Trophoblast cell (in vitro differentiated cells and primary cell): Measurements from ENCODE around the gene SLC6A18.

Experiments used
- DNase-seq, 2 donors: peaks; one replicate each; pipeline ENCODE4 v3.0.0-alpha.2; 2016
- H2AFZ ChIP-seq: 2 replicates; pipeline ENCODE4 v1.6.1; 2013; ENCODE audit warnings: low read length, moderate library complexity, mild to moderate bottlenecking; ENCODE audit not compliant: insufficient read depth, poor library complexity
- H2AK5ac ChIP-seq: 2 replicates; pipeline ENCODE4 v1.6.1; 2013; ENCODE audit warnings: mild to moderate bottlenecking, low read length
- H2BK120ac ChIP-seq: 2 replicates; pipeline ENCODE4 v1.6.1; 2013; ENCODE audit warnings: low read length, mild to moderate bottlenecking, moderate library complexity; ENCODE audit not compliant: insufficient read depth, poor library complexity
- H2BK12ac ChIP-seq: 2 replicates; pipeline ENCODE4 v1.6.1; 2013; ENCODE audit warnings: mild to moderate bottlenecking, low read length, moderate library complexity
- H2BK5ac ChIP-seq: 2 replicates; pipeline ENCODE4 v1.6.1; 2013; ENCODE audit warnings: low read length, low read depth, moderate library complexity, mild to moderate bottlenecking; ENCODE audit not compliant: poor library complexity
- H3K14ac ChIP-seq: 2 replicates; pipeline ENCODE4 v1.6.1; 2013; ENCODE audit warnings: mild to moderate bottlenecking, low read length
- H3K18ac ChIP-seq: 2 replicates; pipeline ENCODE4 v1.6.1; 2013; ENCODE audit warnings: mild to moderate bottlenecking, low read length
- H3K23ac ChIP-seq: 2 replicates; pipeline ENCODE4 v1.6.1; 2013; ENCODE audit warnings: low read length
- H3K27ac ChIP-seq: 2 replicates; pipeline ENCODE4 v1.5.1; 2013; ENCODE audit warnings: low read depth, mild to moderate bottlenecking, inconsistent platforms, low read length, moderate library complexity
- H3K27me3 ChIP-seq: 2 replicates; pipeline ENCODE4 v1.6.1; 2013; ENCODE audit warnings: inconsistent platforms, mild to moderate bottlenecking, low read length, moderate library complexity; ENCODE audit not compliant: insufficient read depth
- H3K36me3 ChIP-seq, 2 experiments: 1 replicate in 1 of 2; 2 replicates in 1 of 2; pipeline ENCODE4 v1.6.1; 2013; ENCODE audit warnings: low read length in 2 of 2, mild to moderate bottlenecking in 2 of 2, moderate library complexity in 1 of 2; ENCODE audit not compliant: insufficient read depth in 2 of 2, control insufficient read depth in 1 of 2
- H3K4ac ChIP-seq: 2 replicates; pipeline ENCODE4 v1.6.1; 2013; ENCODE audit warnings: low read depth, mild to moderate bottlenecking, low read length, moderate library complexity
- H3K4me1 ChIP-seq, 2 experiments: 1 replicate in 1 of 2; 2 replicates in 1 of 2; pipeline ENCODE4 v1.6.1; 2013; ENCODE audit warnings: low read length in 2 of 2, mild to moderate bottlenecking in 2 of 2, moderate library complexity in 1 of 2; ENCODE audit not compliant: insufficient read depth in 2 of 2, control insufficient read depth in 1 of 2
- H3K4me2 ChIP-seq: 2 replicates; pipeline ENCODE4 v1.6.1; 2013; ENCODE audit warnings: inconsistent platforms, mild to moderate bottlenecking, low read length, moderate library complexity
- H3K4me3 ChIP-seq: 2 replicates; pipeline ENCODE4 v1.5.1; 2013; ENCODE audit warnings: mild to moderate bottlenecking, low read depth, low read length, inconsistent platforms
- H3K79me1 ChIP-seq: one replicate; pipeline ENCODE4 v1.6.1; 2013; ENCODE audit warnings: low read length
- H3K79me2 ChIP-seq: 2 replicates; pipeline ENCODE4 v1.6.1; 2013; ENCODE audit warnings: low read length, mild to moderate bottlenecking; ENCODE audit not compliant: control insufficient read depth, insufficient read depth, poor library complexity
- H3K9ac ChIP-seq: 2 replicates; pipeline ENCODE4 v1.6.1; 2013; ENCODE audit warnings: mild to moderate bottlenecking, low read length
- H3K9me3 ChIP-seq: 2 replicates; pipeline ENCODE4 v1.6.1; 2013; ENCODE audit warnings: low read depth, mild to moderate bottlenecking, control low read depth, inconsistent platforms, low read length; ENCODE audit not compliant: insufficient read depth
- H4K12ac ChIP-seq: 2 replicates; pipeline ENCODE4 v1.6.1; 2013; ENCODE audit warnings: low read depth, mild to moderate bottlenecking, low read length, moderate library complexity
- H4K8ac ChIP-seq: 2 replicates; pipeline ENCODE4 v1.6.1; 2013; ENCODE audit warnings: low read depth, mild to moderate bottlenecking, low read length, moderate library complexity
- H4K91ac ChIP-seq: one replicate; pipeline ENCODE4 v1.6.1; 2013; ENCODE audit warnings: low read depth, mild to moderate bottlenecking, low read length, moderate library complexity
- WGBS: extraction: QIAGEN DNeasy Blood & Tissue Kit; methylation state at CpG from one replicate; pipeline ENCODE4 v1.1.7; 2013; ENCODE audit warnings: missing lambda C conversion rate; ENCODE audit not compliant: insufficient read length, insufficient coverage; ENCODE audit errors: extremely low coverage; 5-methylcytosine and 5-hydroxymethylcytosine counted together

SLC6A18 gene

GRCh38 chr5:1211701-1212100 lies 13.5 kb upstream of the SLC6A18 start:
- Histone ChIP-seq H2BK12ac (no peak overlapping the region), H3K36me3 (no peaks in the 10 kb centered on the region), H3K27me3 (no peaks in the 10 kb centered on the region), H3K4ac (no peak overlapping the region), H3K79me2 (no peaks in the 10 kb centered on the region), H4K8ac (no peak overlapping the region), H4K91ac (no peak overlapping the region), H3K9me3 (peaks cover 18% of the 10 kb centered on the region), H3K4me1 (no peaks in the 10 kb centered on the region), H3K79me1 (no peaks in the 10 kb centered on the region), H3K9ac (no peak overlapping the region), H4K12ac (no peak overlapping the region), H2AFZ (no peak overlapping the region), H2AK5ac (no peak overlapping the region), H2BK5ac (no peak overlapping the region), H3K4me2 (no peak overlapping the region), H3K18ac (no peak overlapping the region), H3K27ac (no peak overlapping the region), H2BK120ac (no peak overlapping the region), H3K4me3 (peak overlapping the region; percentile 44), H3K14ac (no peak overlapping the region), H3K23ac (no peak overlapping the region)
- no peak for DNase-seq
- no CpG with 5 or more reads among the region's 9 CpGs for WGBS

GRCh38 chr5:1212271-1212670 lies 12.9 kb upstream of the SLC6A18 start:
- H3K79me1 ChIP-seq, result no peaks in the 10 kb centered on the region
- no peaks in the 10 kb centered on the region for H3K27me3 ChIP-seq
- no peak overlapping the region for H2BK5ac ChIP-seq
- DNase-seq, result no peak
- no peaks in the 10 kb centered on the region for H3K4me1 ChIP-seq
- no peak overlapping the region for H3K9ac ChIP-seq
- no peak overlapping the region for H4K12ac ChIP-seq
- no peak overlapping the region for H3K14ac ChIP-seq
- no peak overlapping the region for H3K27ac ChIP-seq
- H4K8ac ChIP-seq, result no peak overlapping the region
- H2BK120ac ChIP-seq, result no peak overlapping the region
- no CpG with 5 or more reads among the region's 20 CpGs for WGBS
- H2BK12ac ChIP-seq, result no peak overlapping the region
- no peak overlapping the region for H3K4me2 ChIP-seq
- no peak overlapping the region for H3K4me3 ChIP-seq
- no peak overlapping the region for H3K4ac ChIP-seq
- no peak overlapping the region for H3K18ac ChIP-seq
- no peak overlapping the region for H2AFZ ChIP-seq
- no peaks in the 10 kb centered on the region for H3K79me2 ChIP-seq
- H3K36me3 ChIP-seq, result no peaks in the 10 kb centered on the region
- H2AK5ac ChIP-seq, result no peak overlapping the region
- peaks cover 19% of the 10 kb centered on the region for H3K9me3 ChIP-seq
- H4K91ac ChIP-seq, result no peak overlapping the region
- H3K23ac ChIP-seq, result no peak overlapping the region

DNA sequence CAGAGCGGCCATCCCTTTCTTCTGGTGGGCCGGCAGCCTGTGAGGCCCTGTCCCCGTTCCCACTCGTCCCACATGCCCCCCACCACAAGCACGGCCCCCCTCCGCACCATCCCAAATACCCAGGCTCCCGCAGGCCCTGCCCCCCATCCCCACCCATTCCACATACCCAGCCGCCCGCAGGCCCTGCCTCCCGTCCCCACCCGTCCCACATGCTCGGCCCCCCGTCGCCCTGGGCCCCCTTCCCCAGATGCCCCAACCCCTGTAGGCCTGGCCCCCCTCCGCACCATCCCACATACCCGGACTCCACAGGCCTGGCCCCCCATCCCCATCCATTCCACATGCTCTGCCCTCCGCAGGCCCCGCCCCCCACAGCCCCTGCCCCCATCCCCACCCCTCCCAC lies 12.3 kb upstream of the SLC6A18 start:
- no peaks in the 10 kb centered on the region for H3K27me3 ChIP-seq
- H3K9ac ChIP-seq, result no peak overlapping the region
- no peak overlapping the region for H2BK12ac ChIP-seq
- no peak overlapping the region for H4K91ac ChIP-seq
- H2BK5ac ChIP-seq, result no peak overlapping the region
- no peak for DNase-seq
- H3K36me3 ChIP-seq, result no peaks in the 10 kb centered on the region
- no peak overlapping the region for H3K14ac ChIP-seq
- no peak overlapping the region for H3K4me3 ChIP-seq
- H3K23ac ChIP-seq, result no peak overlapping the region
- no CpG with 5 or more reads among the region's 18 CpGs for WGBS
- no peak overlapping the region for H4K12ac ChIP-seq
- peaks cover 19% of the 10 kb centered on the region for H3K9me3 ChIP-seq
- H2AFZ ChIP-seq, result no peak overlapping the region
- H3K79me2 ChIP-seq, result no peaks in the 10 kb centered on the region
- no peaks in the 10 kb centered on the region for H3K4me1 ChIP-seq
- no peak overlapping the region for H3K4me2 ChIP-seq
- no peak overlapping the region for H2BK120ac ChIP-seq
- H3K4ac ChIP-seq, result no peak overlapping the region
- H4K8ac ChIP-seq, result no peak overlapping the region
- H3K18ac ChIP-seq, result no peak overlapping the region
- no peaks in the 10 kb centered on the region for H3K79me1 ChIP-seq
- H3K27ac ChIP-seq, result no peak overlapping the region
- no peak overlapping the region for H2AK5ac ChIP-seq

DNA sequence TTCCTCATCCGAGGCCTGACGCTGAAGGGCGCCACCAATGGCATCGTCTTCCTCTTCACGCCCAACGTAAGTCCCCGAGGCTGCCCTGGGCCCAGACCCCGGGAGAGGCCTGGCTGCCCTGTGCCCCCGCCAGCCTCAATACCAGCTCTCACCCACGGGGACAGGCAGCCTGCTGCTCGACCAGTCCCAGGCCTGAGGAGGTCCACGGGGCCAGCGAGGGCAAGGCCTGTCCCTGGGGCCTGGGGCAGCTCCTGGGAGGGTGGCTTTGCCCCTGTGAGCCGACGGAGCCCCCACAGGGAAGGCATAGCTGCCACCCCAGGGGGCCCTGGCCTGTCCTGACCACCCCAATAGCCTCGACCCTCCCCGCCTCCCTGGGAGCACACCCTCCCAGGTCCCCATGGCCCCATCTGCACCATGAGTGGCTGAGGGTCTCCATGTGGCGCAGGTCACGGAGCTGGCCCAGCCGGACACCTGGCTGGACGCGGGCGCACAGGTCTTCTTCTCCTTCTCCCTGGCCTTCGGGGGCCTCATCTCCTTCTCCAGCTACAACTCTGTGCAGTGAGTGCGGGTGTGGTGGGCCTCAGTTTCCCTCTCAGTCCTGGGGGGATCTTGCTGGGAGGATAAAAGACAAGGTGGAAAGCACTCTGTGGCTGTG lies 11.5 kb upstream of the SLC6A18 start:
- no peaks in the 10 kb centered on the region for H3K4me1 ChIP-seq
- no peak for DNase-seq
- no peak overlapping the region for H4K91ac ChIP-seq
- no peak overlapping the region for H3K14ac ChIP-seq
- no peak overlapping the region for H3K4me2 ChIP-seq
- H3K36me3 ChIP-seq, result no peaks in the 10 kb centered on the region
- no CpG with 5 or more reads among the region's 25 CpGs for WGBS
- H3K9me3 ChIP-seq, result peaks cover 19% of the 10 kb centered on the region
- H3K4ac ChIP-seq, result no peak overlapping the region
- H3K9ac ChIP-seq, result no peak overlapping the region
- H3K27me3 ChIP-seq, result no peaks in the 10 kb centered on the region
- H3K4me3 ChIP-seq, result no peak overlapping the region
- H2BK5ac ChIP-seq, result no peak overlapping the region
- no peak overlapping the region for H3K18ac ChIP-seq
- no peaks in the 10 kb centered on the region for H3K79me1 ChIP-seq
- H4K12ac ChIP-seq, result no peak overlapping the region
- H3K79me2 ChIP-seq, result no peaks in the 10 kb centered on the region
- no peak overlapping the region for H4K8ac ChIP-seq
- no peak overlapping the region for H3K27ac ChIP-seq
- no peak overlapping the region for H2AK5ac ChIP-seq
- no peak overlapping the region for H3K23ac ChIP-seq
- H2AFZ ChIP-seq, result no peak overlapping the region
- H2BK12ac ChIP-seq, result no peak overlapping the region
- no peak overlapping the region for H2BK120ac ChIP-seq
